H1 (cell line): Measurements from ENCODE around the gene SH2B2. TPM values are rescaled to one million over a fixed set of nuclear protein-coding genes. Genes with fewer than 3 reads are reported as not detected.

Experiments
- CTCF ChIA-PET: fragments of 300-600 bp; sonication (Branson Sonifier 250); formaldehyde crosslinking; loops from one replicate; lab custom pipeline; 2021; ENCODE audit not compliant: partially characterized antibody; lab: Charles Lee
- POLR2A ChIA-PET: fragments of 300-600 bp; sonication (Branson Sonifier 250); formaldehyde crosslinking; loops from one replicate; lab custom pipeline; 2021; ENCODE audit warnings: inconsistent platforms; ENCODE audit not compliant: partially characterized antibody; lab: Charles Lee
- DNase-seq, 2 experiments: peaks; one replicate each; pipeline versions ENCODE4 v3.0.0 to v3.0.0-alpha.2; 2010 to 2022; ENCODE audit warnings: low spot score in 2 of 2, low read depth in 1 of 2, mixed read lengths in 1 of 2
- FAIRE-seq: peaks from 2 replicates; lab custom pipeline; 2011; peaks lifted over from hg19 to GRCh38; lab: Jason Lieb, UNC
- H2AFZ ChIP-seq: 2 replicates; pipeline ENCODE4 v1.8.1; 2012; ENCODE audit warnings: low read length, inconsistent platforms
- H2AK5ac ChIP-seq: 2 replicates; pipeline ENCODE4 v1.6.1; 2013; ENCODE audit warnings: low read depth, low read length
- H2BK120ac ChIP-seq: replicated peaks from 2 replicates; pipeline ENCODE3; 2013; ENCODE audit warnings: low read depth, low read length, inconsistent platforms
- H2BK12ac ChIP-seq: 2 replicates; pipeline ENCODE4 v1.6.1; 2013; ENCODE audit warnings: low read depth, low read length
- H2BK15ac ChIP-seq: 2 replicates; pipeline ENCODE4 v1.6.1; 2013; ENCODE audit warnings: low read length
- H2BK20ac ChIP-seq: 2 replicates; pipeline ENCODE4 v1.6.1; 2013; ENCODE audit warnings: low read length
- H2BK5ac ChIP-seq: 2 replicates; pipeline ENCODE4 v1.6.1; 2013; ENCODE audit warnings: low read depth, low read length
- H3K14ac ChIP-seq: 2 replicates; pipeline ENCODE4 v1.6.1; 2013; ENCODE audit warnings: inconsistent platforms; ENCODE audit not compliant: insufficient read length
- H3K18ac ChIP-seq: 2 replicates; pipeline ENCODE4 v1.6.1; 2013; ENCODE audit warnings: low read length; ENCODE audit errors: extremely low read depth
- H3K23ac ChIP-seq: 2 replicates; pipeline ENCODE4 v1.6.1; 2013; ENCODE audit warnings: inconsistent platforms; ENCODE audit not compliant: insufficient read length
- H3K23me2 ChIP-seq: 2 replicates; pipeline ENCODE4 v1.6.1; 2013; ENCODE audit warnings: low read depth, low read length
- H3K27ac ChIP-seq: 2 replicates; pipeline ENCODE4 v1.6.1; 2011; ENCODE audit warnings: low read depth, low read length, inconsistent platforms
- H3K27me3 ChIP-seq, 4 experiments: replicated peaks in 1 of 4; 1 replicate in 1 of 4; 2 replicates in 3 of 4; pipeline versions ENCODE4 v1.6.1 to v1.8.1; 2011 to 2013; ENCODE audit warnings: low read length in 3 of 4, mild to moderate bottlenecking in 3 of 4, inconsistent platforms in 2 of 4, mixed read lengths in 2 of 4, moderate library complexity in 1 of 4; ENCODE audit not compliant: control insufficient read depth in 3 of 4, insufficient read depth in 3 of 4; ENCODE audit errors: extremely low read depth in 1 of 4
- H3K36me3 ChIP-seq, 4 experiments: 2 replicates each; pipeline versions ENCODE4 v1.6.1 to v1.8.1; 2011 to 2013; ENCODE audit warnings: mild to moderate bottlenecking in 4 of 4, low read length in 3 of 4, moderate library complexity in 2 of 4, control low read depth in 1 of 4, inconsistent platforms in 1 of 4; ENCODE audit not compliant: insufficient read depth in 4 of 4, control insufficient read depth in 2 of 4
- H3K4ac ChIP-seq: replicated peaks from 2 replicates; pipeline ENCODE3; 2013; ENCODE audit warnings: low read length, low read depth, mixed read lengths, inconsistent platforms; ENCODE audit not compliant: insufficient read length
- H3K4me1 ChIP-seq, 4 experiments: replicated peaks in 1 of 4; 1 replicate in 1 of 4; 2 replicates in 3 of 4; pipeline versions ENCODE4 v1.6.1 to v1.8.1; 2011 to 2013; ENCODE audit warnings: low read length in 3 of 4, inconsistent platforms in 2 of 4, mixed read lengths in 1 of 4; ENCODE audit not compliant: insufficient read depth in 4 of 4, control insufficient read depth in 3 of 4
- H3K4me2 ChIP-seq, 2 experiments: 2 replicates each; pipeline versions ENCODE4 v1.6.1 to v1.8.1; 2011 to 2013; ENCODE audit warnings: low read depth in 2 of 2, low read length in 2 of 2, control low read depth in 1 of 2, inconsistent platforms in 1 of 2, mild to moderate bottlenecking in 1 of 2; ENCODE audit not compliant: insufficient read depth in 1 of 2
- H3K4me3 ChIP-seq, 4 experiments: fragments of 200-600, 300-600 bp in 1 of 4; sonication (generic), shearing (Covaris generic), sonication (Bioruptor Twin) in 1 of 4; 2 replicates each; pipeline versions ENCODE4 v1.5.1 to v1.8.1; 2011 to 2016; ENCODE audit warnings: low read length in 4 of 4, low read depth in 3 of 4, control low read depth in 2 of 4, inconsistent platforms in 2 of 4, mild to moderate bottlenecking in 2 of 4, mixed read lengths in 1 of 4, moderate library complexity in 1 of 4; ENCODE audit not compliant: insufficient read depth in 2 of 4; ENCODE audit errors: extremely low read depth in 1 of 4
- H3K56ac ChIP-seq: replicated peaks from 2 replicates; pipeline ENCODE3; 2013; ENCODE audit warnings: low read depth, mild to moderate bottlenecking, mixed read lengths, low read length, inconsistent platforms; ENCODE audit not compliant: insufficient read length
- H3K79me1 ChIP-seq: 2 replicates; pipeline ENCODE4 v1.6.1; 2013; ENCODE audit warnings: low read depth, low read length, control low read depth
- H3K79me2 ChIP-seq, 2 experiments: 2 replicates each; pipeline versions ENCODE4 v1.6.1 to v1.8.1; 2012 to 2013; ENCODE audit warnings: low read length in 2 of 2, mild to moderate bottlenecking in 2 of 2, inconsistent platforms in 1 of 2; ENCODE audit not compliant: insufficient read depth in 2 of 2, control insufficient read depth in 1 of 2
- H3K9ac ChIP-seq, 4 experiments: replicated peaks in 1 of 4; 1 replicate in 1 of 4; 2 replicates in 3 of 4; pipeline versions ENCODE4 v1.6.1 to v1.8.1; 2011 to 2013; ENCODE audit warnings: low read depth in 3 of 4, low read length in 3 of 4, control low read depth in 2 of 4, mild to moderate bottlenecking in 2 of 4, moderate library complexity in 2 of 4, inconsistent platforms in 1 of 4; ENCODE audit errors: extremely low read depth in 1 of 4
- H3K9me3 ChIP-seq, 2 experiments: 2 replicates each; pipeline versions ENCODE4 v1.6.1 to v1.8.1; 2012 to 2013; ENCODE audit warnings: mild to moderate bottlenecking in 2 of 2, moderate library complexity in 2 of 2, control low read depth in 1 of 2, inconsistent platforms in 1 of 2, low read depth in 1 of 2, low read length in 1 of 2, mixed read lengths in 1 of 2; ENCODE audit not compliant: insufficient read depth in 2 of 2
- H4K20me1 ChIP-seq, 2 experiments: replicated peaks in 1 of 2; 2 replicates each; pipeline versions ENCODE3 to v1.8.1; 2011 to 2013; ENCODE audit warnings: inconsistent platforms in 2 of 2, low read length in 2 of 2, mild to moderate bottlenecking in 1 of 2; ENCODE audit not compliant: insufficient read depth in 2 of 2, control insufficient read depth in 1 of 2
- H4K5ac ChIP-seq: 2 replicates; pipeline ENCODE4 v1.6.1; 2013; ENCODE audit warnings: low read length, low read depth, mixed read lengths, inconsistent platforms; ENCODE audit not compliant: insufficient read length
- H4K8ac ChIP-seq: 2 replicates; pipeline ENCODE4 v1.8.0; 2013; ENCODE audit warnings: mild to moderate bottlenecking, moderate library complexity, low read length, inconsistent platforms; ENCODE audit not compliant: insufficient read depth; ENCODE audit errors: extremely low read depth
- H4K91ac ChIP-seq: replicated peaks from 2 replicates; pipeline ENCODE3; 2013; ENCODE audit warnings: low read length, mixed read lengths, inconsistent platforms; ENCODE audit not compliant: insufficient read length
- ASH2L ChIP-seq: fragments of 200-600, 300-600 bp; sonication (generic); IDR thresholded peaks from one replicate; pipeline ENCODE4 v1.7.1; 2017; ENCODE audit warnings: low read length
- BRCA1 ChIP-seq: IDR thresholded peaks from 2 replicates; pipeline ENCODE4 v1.6.1; 2012; ENCODE audit warnings: low read depth, low read length, improper control_type of control experiment
- CBX5 ChIP-seq: fragments of 300-800, 300-1000 bp; sonication (generic); IDR thresholded peaks from 2 replicates; pipeline ENCODE4 v1.7.1; 2016; ENCODE audit warnings: antibody characterized with exemption, low read length, low read depth
- CHD1 ChIP-seq: IDR thresholded peaks from 2 replicates; pipeline ENCODE4 v1.6.1; 2012; ENCODE audit warnings: low read depth, low read length, improper control_type of control experiment
- JUND ChIP-seq: IDR thresholded peaks from 2 replicates; pipeline ENCODE4 v1.6.1; 2011; ENCODE audit warnings: mild to moderate bottlenecking, improper control_type of control experiment, low read length
- KDM4A ChIP-seq: IDR thresholded peaks from one replicate; pipeline ENCODE4 v1.7.1; 2012; ENCODE audit warnings: low read depth, mild to moderate bottlenecking, moderate library complexity, low read length, inconsistent platforms; ENCODE audit not compliant: severe bottlenecking
- POLR2A ChIP-seq, 2 experiments: IDR thresholded peaks; 1 replicate in 1 of 2; 2 replicates in 1 of 2; pipeline ENCODE4 v1.6.1; 2011; ENCODE audit warnings: low read depth in 2 of 2, low read length in 2 of 2, mild to moderate bottlenecking in 2 of 2; ENCODE audit errors: control extremely low read depth in 1 of 2
- RAD21 ChIP-seq, 2 experiments: IDR thresholded peaks in 1 of 2; conservative IDR thresholded peaks in 1 of 2; 2 replicates each; pipeline ENCODE4 v1.6.1; 2011; ENCODE audit warnings: low read depth in 2 of 2, low read length in 2 of 2, improper control_type of control experiment in 1 of 2, inconsistent platforms in 1 of 2, mild to moderate bottlenecking in 1 of 2, moderate library complexity in 1 of 2
- RXRA ChIP-seq: IDR thresholded peaks from 2 replicates; pipeline ENCODE4 v1.6.1; 2011; ENCODE audit warnings: low read depth, mild to moderate bottlenecking, low read length, moderate library complexity; ENCODE audit not compliant: insufficient read depth
- SIRT6 ChIP-seq: IDR thresholded peaks from one replicate; pipeline ENCODE4 v1.7.1; 2012; ENCODE audit warnings: low read length, inconsistent platforms
- SP4 ChIP-seq: IDR thresholded peaks from 2 replicates; pipeline ENCODE4 v1.6.1; 2012; ENCODE audit warnings: low read length, inconsistent platforms
- YY1 ChIP-seq: IDR thresholded peaks from 2 replicates; pipeline ENCODE4 v1.6.1; 2011; ENCODE audit warnings: low read depth, mild to moderate bottlenecking, low read length
- WGBS, 2 experiments: shearing (Covaris generic) in 1 of 2; methylation state at CpG; one replicate each; pipeline versions ENCODE4 v1.1.6 to v1.1.7; 2013 to 2015; ENCODE audit warnings: low lambda C conversion rate in 2 of 2, mixed read lengths in 2 of 2, inconsistent platforms in 1 of 2, low coverage in 1 of 2, missing lambda C conversion rate in 1 of 2; ENCODE audit not compliant: insufficient replicate concordance in 2 of 2, insufficient coverage in 1 of 2, insufficient read length in 1 of 2; ENCODE audit errors: extremely low coverage in 1 of 2, missing lambda C conversion rate in 1 of 2; 5-methylcytosine and 5-hydroxymethylcytosine counted together
- polyA plus RNA-seq, 7 experiments: library from polyadenylated mRNA; depleted of rRNA in 3 of 7; stranded (reverse) in 5 of 7; unstranded in 2 of 7; fragments of >200 nt in 5 of 7; fragments of 200-250 nt in 2 of 7; gene quantifications; 1 replicate in 5 of 7; 2 replicates in 1 of 7; 4 replicates in 1 of 7; pipeline versions ENCODE4 v1.2.1 to v1.2.3, GENCODE V29; 2011 to 2013; ENCODE audit warnings: missing spikeins in 2 of 7, mixed read lengths in 2 of 7
- total RNA-seq: library from RNA; stranded (reverse); fragmentation: NEBNext Ultra II Directional; extraction: Animal tissue kit (Norgen Biotek cat#: 25700); gene quantifications from 2 replicates; pipeline ENCODE4 v1.2.1, GENCODE V29; 2021
- TF ChIP-seq, protein P1 (sequence below): IDR thresholded peaks from 2 replicates; pipeline ENCODE4 v1.6.1; 2011; ENCODE audit warnings: low read depth, mild to moderate bottlenecking, low read length; ENCODE audit not compliant: insufficient read depth
- TF ChIP-seq, protein P2 (sequence below): IDR thresholded peaks from 2 replicates; pipeline ENCODE4 v1.6.1; 2012; ENCODE audit warnings: inconsistent platforms

SH2B2 gene
- total and polyA plus RNA-seq, 2 of the 8 experiments (the other 6 are each of a cell fraction or from before 2014, with no cell fraction given) = 11.5 to 18.7 TPM

GRCh38 chr7:102248081-102248455 is 38.6 kb upstream of the SH2B2 start:
- H2AK5ac ChIP-seq = no peak overlapping the region
- H4K20me1 ChIP-seq = no peaks in the 10 kb centered on the region
- peak overlapping the region in 2 of 4 experiments; percentile 20 to 40; a peak in 2 of 7 replicates for H3K9ac ChIP-seq
- H3K27me3 ChIP-seq = no peaks in the 10 kb centered on the region
- no peak overlapping the region for H2BK12ac ChIP-seq
- FAIRE-seq = no peak
- H2BK15ac ChIP-seq = no peak overlapping the region
- no peaks in the 10 kb centered on the region for H3K79me2 ChIP-seq
- no peak overlapping the region for H4K91ac ChIP-seq
- no peaks in the 10 kb centered on the region for H3K9me3 ChIP-seq
- H3K4me1 ChIP-seq = peaks cover 0 to 10% (median 0%) of the 10 kb centered on the region in 4 experiments; a peak in 5 of 7 replicates
- H3K27ac ChIP-seq = no peak overlapping the region
- no peak overlapping the region for H2BK5ac ChIP-seq
- H3K23me2 ChIP-seq = no peaks in the 10 kb centered on the region
- peak overlapping the region; percentile 14 to 56; a peak in 3 of 4 replicates for H3K4me2 ChIP-seq
- H4K8ac ChIP-seq = peak overlapping the region; percentile 62
- peak overlapping the region in 2 of 4 experiments; percentile 3 to 52; a peak in 5 of 8 replicates for H3K4me3 ChIP-seq
- H4K5ac ChIP-seq = no peak overlapping the region
- H2BK120ac ChIP-seq = no peak overlapping the region
- TF ChIP-seq CHD1 = no peak
- no peak for TF ChIP-seq SP4
- TF ChIP-seq BRCA1 = no peak
- no peak for TF ChIP-seq CBX5
- TF ChIP-seq, protein P1, sequence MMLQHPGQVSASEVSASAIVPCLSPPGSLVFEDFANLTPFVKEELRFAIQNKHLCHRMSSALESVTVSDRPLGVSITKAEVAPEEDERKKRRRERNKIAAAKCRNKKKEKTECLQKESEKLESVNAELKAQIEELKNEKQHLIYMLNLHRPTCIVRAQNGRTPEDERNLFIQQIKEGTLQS = no peak
- TF ChIP-seq KDM4A = no peak
- no peak for TF ChIP-seq RAD21 (IDR thresholded peaks at IDR 0.05 in 1 of 2, conservative IDR thresholded peaks at IDR 0.05 in 1 of 2; ENCODE audit: low read depth in 2 of 2, low read length in 2 of 2)
- TF ChIP-seq SIRT6 = no peak
- TF ChIP-seq YY1 = no peak
- no peak for TF ChIP-seq ASH2L
- TF ChIP-seq, protein P2, sequence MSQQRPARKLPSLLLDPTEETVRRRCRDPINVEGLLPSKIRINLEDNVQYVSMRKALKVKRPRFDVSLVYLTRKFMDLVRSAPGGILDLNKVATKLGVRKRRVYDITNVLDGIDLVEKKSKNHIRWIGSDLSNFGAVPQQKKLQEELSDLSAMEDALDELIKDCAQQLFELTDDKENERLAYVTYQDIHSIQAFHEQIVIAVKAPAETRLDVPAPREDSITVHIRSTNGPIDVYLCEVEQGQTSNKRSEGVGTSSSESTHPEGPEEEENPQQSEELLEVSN = no peak
- TF ChIP-seq JUND = no peak
- no peak for TF ChIP-seq POLR2A (IDR thresholded peaks at IDR 0.05; ENCODE audit: control extremely low read depth in 1 of 2, low read depth in 2 of 2, low read length in 2 of 2)
- TF ChIP-seq RXRA = no peak
- H3K79me1 ChIP-seq = no peaks in the 10 kb centered on the region
- CTCF ChIA-PET = interaction anchor here (0.7 to 4.5 kb wide), 9 partner anchors 12 to 151 kb away, joined by 3 to 20 read pairs (median 3); no protein-coding TSS in a partner anchor
- no peak overlapping the region for H3K56ac ChIP-seq
- H3K18ac ChIP-seq = peak overlapping the region; percentile 48
- 66% methylated on average over 5 of the region's 14 CpGs; no CpG with 5 or more reads in 1 of the 2 experiments for WGBS, 2 experiments
- no peak overlapping the region for H3K4ac ChIP-seq
- no peak overlapping the region for H2AFZ ChIP-seq
- DNase-seq = no peak
- no peak overlapping the region for H3K23ac ChIP-seq
- H3K14ac ChIP-seq = no peak overlapping the region
- H2BK20ac ChIP-seq = no peak overlapping the region
- POLR2A ChIA-PET = interaction anchor here (0.6 to 1.8 kb wide), 2 partner anchors 12 to 21 kb away, joined by 4 read pairs; no protein-coding TSS in a partner anchor
- H3K36me3 ChIP-seq = peaks cover 0 to 3% (median 1%) of the 10 kb centered on the region in 4 experiments; a peak in 3 of 8 replicates
